ENCODE data around the gene ZNF501. TPM values are rescaled to one million over a fixed set of nuclear protein-coding genes. Genes with fewer than 3 reads are reported as not detected.

Gene ZNF501
- total RNA-seq, 1 experiment from 2014 or later, result 0.17 TPM

GRCh38 chr3:44764248-44764647 lies 34.8 kb downstream of the ZNF501 start:
- Histone ChIP-seq H3K36me3 (replicated peaks; ENCODE audit: control insufficient read depth, insufficient read depth, low read length) (peaks cover 4% of the 10 kb centered on the region), H3K4me3 (ENCODE audit: insufficient read depth, low read depth, low read length) (no peak overlapping the region), H3K27me3 (ENCODE audit: control insufficient read depth, insufficient read depth, low read length) (no peaks in the 10 kb centered on the region)
- DNase-seq, result no peak

GRCh38 chr3:44771424-44772098 lies 42.1 kb downstream of the ZNF501 start:
- H3K36me3 ChIP-seq (replicated peaks; ENCODE audit: control insufficient read depth, insufficient read depth, low read length), result peaks cover 3% of the 10 kb centered on the region; the same call in 1 of the 2 replicates
- H3K4me3 ChIP-seq (ENCODE audit: insufficient read depth, low read depth, low read length), result no peak overlapping the region
- no peak for DNase-seq

GRCh38 chr3:44772099-44772442 lies 42.6 kb downstream of the ZNF501 start:
- H3K4me3 ChIP-seq (ENCODE audit: insufficient read depth, low read depth, low read length), result no peak overlapping the region
- no peaks in the 10 kb centered on the region for H3K27me3 ChIP-seq (ENCODE audit: control insufficient read depth, insufficient read depth, low read length)
- H3K36me3 ChIP-seq (replicated peaks; ENCODE audit: control insufficient read depth, insufficient read depth, low read length), result peaks cover 3% of the 10 kb centered on the region; the same call in 1 of the 2 replicates
- no peak for DNase-seq

More at GRCh38 chr3:44771424-44772098, 42.1 kb downstream of the ZNF501 start:
- H3K27me3 ChIP-seq (ENCODE audit: control insufficient read depth, insufficient read depth, low read length), result no peaks in the 10 kb centered on the region

GRCh38 chr3:44782891-44783290 lies 53.5 kb downstream of the ZNF501 start:
- H3K36me3 ChIP-seq (replicated peaks; ENCODE audit: control insufficient read depth, insufficient read depth, low read length), result peaks cover 10% of the 10 kb centered on the region
- no peaks in the 10 kb centered on the region for H3K27me3 ChIP-seq (ENCODE audit: control insufficient read depth, insufficient read depth, low read length)
- no peak overlapping the region for H3K4me3 ChIP-seq (ENCODE audit: insufficient read depth, low read depth, low read length)
- no peak for DNase-seq

Other genes starting within 250 kb of the ZNF501 start
- gene ZKSCAN7, start 174.4 kb upstream of the ZNF501 start, total RNA-seq (2014; rRNA removed; shearing (Covaris generic)), result 6.5 and 13.0 TPM in 2 replicates
- 2.6 and 4.2 TPM in 2 replicates for gene ZNF660, start 144.7 kb upstream of the ZNF501 start, total RNA-seq (2014; rRNA removed; shearing (Covaris generic))
- 10.3 and 10.5 TPM in 2 replicates for gene ZNF197, start 104.6 kb upstream of the ZNF501 start, total RNA-seq (2014; rRNA removed; shearing (Covaris generic))
- 13.7 and 15.5 TPM in 2 replicates for gene ZNF35, start 80.9 kb upstream of the ZNF501 start, total RNA-seq (2014; rRNA removed; shearing (Covaris generic))
- gene ZNF502, start 17.0 kb upstream of the ZNF501 start, total RNA-seq (2014; rRNA removed; shearing (Covaris generic)), result 0.55 and 0.62 TPM in 2 replicates
- gene KIAA1143, start 32.0 kb downstream of the ZNF501 start, total RNA-seq (2014; rRNA removed; shearing (Covaris generic)), result 30.8 and 37.8 TPM in 2 replicates
- gene KIF15, start 32.2 kb downstream of the ZNF501 start, total RNA-seq (2014; rRNA removed; shearing (Covaris generic)), result 19.3 and 38.8 TPM in 2 replicates
- 16.0 and 20.4 TPM in 2 replicates for gene TMEM42, start 132.3 kb downstream of the ZNF501 start, total RNA-seq (2014; rRNA removed; shearing (Covaris generic))
- 0.11 TPM in 1 of 2 replicates, not detected in the other for gene TGM4, start 145.0 kb downstream of the ZNF501 start, total RNA-seq (2014; rRNA removed; shearing (Covaris generic))
- gene ZDHHC3, start 246.5 kb downstream of the ZNF501 start, total RNA-seq (2014; rRNA removed; shearing (Covaris generic)), result 55.6 and 58.2 TPM in 2 replicates
- 83.4 and 96.3 TPM in 2 replicates for gene EXOSC7, start 246.6 kb downstream of the ZNF501 start, total RNA-seq (2014; rRNA removed; shearing (Covaris generic))